WTC11 (cell line): Measurements from ENCODE around the gene LY6G6C.

ENCODE experiments used
- CREB1 ChIP-seq: sonication (generic); formaldehyde crosslinking; IDR thresholded peaks from 2 replicates; pipeline ENCODE4 v1.8.0; 2023; ENCODE audit warnings: mild to moderate bottlenecking, missing genetic modification reagents
- CTCF ChIP-seq: fragments of 200-600 bp; IDR thresholded peaks from 2 replicates; pipeline ENCODE4 v1.8.0; 2022; ENCODE audit warnings: antibody characterized with exemption
- ESRRA ChIP-seq: sonication (generic); formaldehyde crosslinking; IDR thresholded peaks from 2 replicates; pipeline ENCODE4 v1.8.1; 2022; ENCODE audit warnings: mild to moderate bottlenecking, missing genetic modification reagents, borderline replicate concordance
- IRF1 ChIP-seq: sonication (generic); formaldehyde crosslinking; IDR thresholded peaks from 2 replicates; pipeline ENCODE4 v1.8.0; 2023; ENCODE audit warnings: missing genetic modification reagents
- JAZF1 ChIP-seq: fragments of 250-450 bp; sonication (Bioruptor Pico); IDR thresholded peaks from 2 replicates; pipeline ENCODE4 v1.9.0; 2021; ENCODE audit warnings: moderate library complexity, mild to moderate bottlenecking, inconsistent platforms
- KAT7 ChIP-seq: sonication (generic); formaldehyde crosslinking; IDR thresholded peaks from 2 replicates; pipeline ENCODE4 v1.8.1; 2023; ENCODE audit warnings: missing genetic modification reagents, mild to moderate bottlenecking, borderline replicate concordance
- MLX ChIP-seq: sonication (generic); formaldehyde crosslinking; IDR thresholded peaks from 2 replicates; pipeline ENCODE4 v1.8.1; 2023; ENCODE audit warnings: mild to moderate bottlenecking, missing genetic modification reagents, moderate library complexity
- NFE2L1 ChIP-seq: sonication (generic); formaldehyde crosslinking; IDR thresholded peaks from 2 replicates; pipeline ENCODE4 v1.8.1; 2023; ENCODE audit warnings: missing genetic modification reagents
- NR1H2 ChIP-seq: sonication (generic); formaldehyde crosslinking; IDR thresholded peaks from 2 replicates; pipeline ENCODE4 v1.9.0; 2021; ENCODE audit warnings: mild to moderate bottlenecking, moderate library complexity, missing genetic modification reagents
- SP1 ChIP-seq: sonication (generic); formaldehyde crosslinking; conservative IDR thresholded peaks from 2 replicates; pipeline ENCODE4 v1.8.1; 2022; ENCODE audit warnings: missing genetic modification reagents
- USF1 ChIP-seq: sonication (generic); formaldehyde crosslinking; IDR thresholded peaks from 2 replicates; pipeline ENCODE4 v1.8.0; 2022; ENCODE audit warnings: mild to moderate bottlenecking, missing genetic modification reagents
- ZNF232 ChIP-seq: sonication (generic); formaldehyde crosslinking; IDR thresholded peaks from 2 replicates; pipeline ENCODE4 v1.8.0; 2022; ENCODE audit warnings: mild to moderate bottlenecking, missing genetic modification reagents

- no peak for TF ChIP-seq KAT7 (CRISPR knock-in tag)
- TF ChIP-seq IRF1 (CRISPR knock-in tag): no peak
- no peak for TF ChIP-seq CREB1 (CRISPR knock-in tag)
- TF ChIP-seq CTCF: no peak
- TF ChIP-seq USF1: no peak
- no peak for TF ChIP-seq MLX (CRISPR knock-in tag)
- no peak for TF ChIP-seq ESRRA (CRISPR knock-in tag)
- no peak for TF ChIP-seq ZNF232
- TF ChIP-seq NR1H2: no peak
- TF ChIP-seq SP1 (CRISPR knock-in tag): no peak
- TF ChIP-seq JAZF1 (CRISPR knock-in tag): no peak
- TF ChIP-seq NFE2L1 (CRISPR knock-in tag): no peak
Measured at GRCh38 chr6:31761343-31761742, 39.8 kb upstream of the LY6G6C start.
